Stimulated activated CD4-positive, alpha-beta T cell treated with anti-CD3 and anti-CD28 coated beads, Interleukin-2, amount 100 ng/mL, for 4 hours (primary cell): Measurements from ENCODE around the gene NACC2.
A peak's percentile ranks its signal among the peaks of the same experiment; 100 is the strongest.
"Not testable (repeated sequence)": the region's sequence is repeated elsewhere in the genome, so short reads cannot be mapped to it uniquely, and the experiment has no call there.

Experiments used
- DNase-seq: peaks from one replicate; pipeline ENCODE4 v3.0.0-alpha.2; 2020; ENCODE audit warnings: low read depth

The NACC2 gene

DNA sequence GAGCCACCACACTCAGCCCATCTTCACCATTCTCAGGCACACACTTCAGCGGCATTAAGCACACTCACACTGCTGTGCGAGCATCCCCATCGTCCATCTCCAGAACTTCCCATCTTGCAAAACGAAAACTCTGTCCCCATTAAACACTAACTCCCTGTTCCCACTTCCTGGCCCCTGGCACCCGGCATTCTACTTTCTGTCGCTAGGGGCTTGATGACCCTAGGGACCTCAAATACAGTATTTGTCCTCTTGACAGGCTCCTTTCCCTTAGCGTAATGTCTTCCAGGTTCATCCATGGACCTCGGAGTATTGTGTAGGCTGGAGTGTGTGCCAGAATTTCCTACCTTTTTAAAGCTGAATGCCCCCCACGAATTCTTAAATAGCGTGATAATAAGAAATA, 119.3 kb downstream of the NACC2 start:
- DNase-seq: no peak

DNA sequence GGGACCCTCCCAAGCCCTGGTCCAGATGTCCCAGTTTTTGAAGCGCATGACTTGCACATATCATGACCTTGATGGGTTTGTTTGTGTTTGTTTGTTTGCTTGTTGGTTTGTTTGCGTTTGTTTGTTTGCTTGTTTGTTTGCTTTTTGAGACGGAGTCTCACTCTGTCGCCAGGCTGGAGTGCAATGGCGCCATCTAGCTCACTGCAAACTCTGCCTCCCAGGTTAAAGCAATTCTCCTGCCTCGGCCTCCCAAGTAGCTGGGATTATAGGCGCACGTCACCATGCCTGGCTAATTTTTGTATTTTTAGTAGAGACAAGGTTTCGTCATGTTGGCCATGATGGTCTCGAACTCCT, 120.9 kb downstream of the NACC2 start:
- no peak for DNase-seq

DNA sequence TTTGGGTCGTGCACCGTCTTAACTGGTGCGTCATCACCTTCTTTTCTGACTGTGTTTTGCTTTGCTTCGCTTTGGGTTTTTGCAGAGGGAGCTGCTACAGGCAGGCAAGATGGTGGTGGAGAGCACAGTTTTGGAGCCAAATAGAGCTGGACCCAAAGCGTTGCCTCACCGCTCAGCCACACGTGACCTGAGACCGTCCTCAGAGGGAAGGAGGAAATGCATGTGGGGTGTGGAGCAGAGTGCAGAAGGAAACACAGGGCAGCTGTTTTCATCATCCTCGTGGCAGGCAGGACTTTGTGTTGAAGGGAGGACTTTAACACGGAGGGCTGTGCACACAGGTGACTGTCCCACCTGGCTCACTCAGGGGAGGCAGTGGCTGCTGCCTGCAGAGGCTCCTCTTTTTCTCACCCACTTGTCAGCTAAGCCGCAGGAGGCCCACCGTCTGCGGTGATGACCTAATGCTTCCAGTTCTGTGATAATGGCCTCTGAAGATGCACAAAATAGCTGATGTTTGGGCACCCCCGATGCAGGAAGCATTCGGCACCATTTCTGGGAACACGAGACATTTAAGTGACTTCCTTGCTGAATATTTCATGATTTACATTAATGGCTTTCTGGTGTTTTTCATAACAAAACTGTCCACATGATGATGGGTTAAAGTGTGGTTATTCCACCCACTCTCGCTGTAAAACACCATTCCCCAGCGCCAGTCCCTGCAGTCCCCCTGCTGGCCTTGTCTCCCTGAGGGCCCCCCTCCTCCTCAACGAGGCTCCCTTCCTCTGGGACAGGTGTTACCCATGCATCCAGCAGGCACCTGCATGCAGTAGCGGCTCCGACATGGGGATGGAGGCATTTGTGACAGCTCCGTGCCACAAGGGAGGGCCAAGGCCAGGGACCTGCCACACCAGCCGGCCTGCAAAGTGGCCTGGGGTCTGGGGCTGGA, 121.5 kb downstream of the NACC2 start:
- DNase-seq: no peak

DNA sequence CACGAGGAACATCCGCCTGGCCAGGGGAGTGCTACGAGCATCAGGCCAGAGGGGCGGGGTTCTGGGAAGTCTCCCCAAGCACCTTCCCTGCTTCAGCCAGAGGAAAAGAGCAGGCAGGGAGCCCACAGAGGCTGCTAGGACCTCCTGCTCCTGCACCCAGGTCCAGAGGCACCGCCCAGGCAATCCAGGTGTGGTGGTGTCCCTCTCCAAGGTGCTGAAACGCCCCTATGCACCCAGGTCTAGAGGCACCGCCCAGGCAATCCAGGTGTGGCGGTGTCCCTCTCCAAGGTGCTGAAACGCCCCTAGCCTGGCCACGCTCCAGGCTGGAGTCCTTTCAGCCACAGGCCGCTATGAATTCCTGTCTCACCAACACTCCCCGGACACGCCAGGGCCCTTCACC, 123.2 kb downstream of the NACC2 start:
- DNase-seq: no peak

DNA sequence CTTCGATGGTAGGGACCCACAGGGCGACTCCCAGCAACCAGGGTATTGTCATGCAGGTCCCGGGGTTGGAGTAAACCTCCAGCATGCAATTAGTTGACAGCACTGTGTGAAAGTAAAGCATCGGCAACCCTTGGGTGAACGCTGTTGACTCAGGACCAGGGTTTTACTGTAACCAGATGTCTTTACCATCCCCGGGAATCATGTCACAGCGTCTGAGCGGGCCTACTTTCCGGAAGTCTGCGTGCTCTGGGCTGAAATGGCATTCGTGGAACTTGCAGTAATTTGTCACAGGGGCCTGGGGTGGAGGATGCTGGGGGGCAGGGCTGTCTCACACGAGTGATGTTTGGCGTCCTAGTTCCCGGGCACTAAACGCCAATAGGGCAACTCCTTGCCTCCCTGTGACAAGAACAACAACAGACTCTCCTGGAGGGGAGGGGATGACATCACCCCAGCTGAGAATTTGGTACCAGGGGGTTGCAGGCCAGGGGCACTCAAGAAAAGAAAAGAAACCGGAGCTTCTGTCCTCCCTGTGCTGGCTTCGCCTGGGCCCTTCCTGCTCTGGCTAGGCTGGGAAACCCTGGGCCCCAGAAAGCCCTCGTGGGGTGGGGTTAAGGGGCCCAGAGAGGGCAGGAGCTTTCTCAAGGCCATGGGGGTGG, 123.8 kb downstream of the NACC2 start:
- DNase-seq: no peak

DNA sequence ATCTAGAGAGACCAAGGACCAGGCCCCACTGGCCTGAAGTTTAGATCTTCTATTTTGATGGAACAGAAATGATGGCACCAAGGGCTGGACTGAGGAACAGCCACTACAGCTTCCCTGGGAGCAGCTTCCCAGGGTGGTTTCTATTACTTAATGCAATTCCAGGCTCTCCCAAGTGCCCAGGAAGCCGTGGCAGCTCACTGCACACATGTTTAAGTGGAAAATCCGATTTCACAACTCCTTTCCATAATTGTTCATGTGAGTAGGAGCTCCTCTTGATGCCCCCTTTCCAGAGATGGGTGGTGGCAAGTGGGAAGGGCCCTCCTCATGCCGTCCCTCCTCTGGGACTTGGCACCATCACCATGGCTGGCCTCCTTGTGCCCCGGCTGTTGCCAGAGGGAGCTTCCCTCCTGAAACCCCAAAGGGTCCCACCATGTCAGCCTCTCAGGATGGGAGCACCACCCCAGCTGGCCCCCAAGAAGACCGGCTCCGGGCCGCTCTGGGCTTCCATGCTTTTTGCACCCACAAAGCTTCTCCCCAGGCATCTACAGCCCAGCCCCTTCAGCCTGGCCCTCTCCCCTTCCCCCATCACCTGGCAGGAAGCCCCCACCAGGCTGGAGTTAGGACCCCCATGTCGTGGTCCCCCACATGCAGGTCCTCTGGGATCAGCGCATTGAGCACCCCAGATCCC, 124.8 kb downstream of the NACC2 start:
- DNase-seq: no peak

DNA sequence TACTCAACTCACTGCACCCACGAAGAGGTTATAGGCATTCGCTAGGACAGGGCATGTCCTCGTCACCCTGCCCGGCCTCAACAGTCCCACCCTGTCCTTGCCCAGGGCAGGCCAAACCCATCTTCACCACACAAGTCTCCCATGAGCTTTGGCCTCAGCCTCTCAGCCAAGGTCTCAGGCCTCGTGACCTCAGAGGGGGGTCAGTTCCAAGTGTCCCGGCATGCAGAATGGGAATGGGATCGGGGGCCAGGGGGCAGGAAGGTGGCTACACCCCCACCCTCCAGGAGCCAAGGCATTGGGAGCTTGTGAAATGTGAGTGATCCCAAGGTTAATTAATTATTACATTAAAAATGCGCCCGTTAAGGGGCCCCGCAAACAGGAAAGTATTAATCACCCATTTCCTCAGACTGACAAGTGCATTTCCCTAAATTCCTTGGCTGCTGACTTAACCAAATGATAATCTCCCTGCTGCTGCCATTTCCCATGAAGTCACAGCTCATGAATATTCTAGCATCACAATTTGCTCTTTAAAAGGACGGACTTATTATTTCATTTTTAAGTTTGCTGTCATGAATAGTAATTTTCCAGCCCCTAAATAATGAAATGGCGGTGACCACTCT, 125.9 kb downstream of the NACC2 start:
- DNase-seq: no peak

DNA sequence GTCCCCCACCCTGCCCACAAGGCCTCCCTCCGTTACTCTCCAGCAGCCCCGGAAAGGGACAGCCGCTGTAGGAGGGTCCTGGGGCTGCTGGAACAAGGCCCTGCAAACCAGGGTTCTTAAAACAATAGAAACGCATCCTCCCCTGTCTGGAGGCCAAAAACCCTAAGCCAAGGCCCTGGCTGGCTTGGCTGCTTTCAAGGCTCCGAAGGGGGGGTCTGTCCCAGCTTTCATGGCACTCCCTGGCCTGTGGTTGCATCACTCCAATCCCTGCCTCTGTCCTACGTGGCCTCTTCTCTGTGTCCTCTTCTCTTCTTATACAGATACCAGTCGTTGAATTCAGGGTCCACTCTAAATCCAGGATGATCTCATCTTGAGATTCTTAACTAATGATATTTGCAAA, 126.5 kb downstream of the NACC2 start:
- no peak for DNase-seq

DNA sequence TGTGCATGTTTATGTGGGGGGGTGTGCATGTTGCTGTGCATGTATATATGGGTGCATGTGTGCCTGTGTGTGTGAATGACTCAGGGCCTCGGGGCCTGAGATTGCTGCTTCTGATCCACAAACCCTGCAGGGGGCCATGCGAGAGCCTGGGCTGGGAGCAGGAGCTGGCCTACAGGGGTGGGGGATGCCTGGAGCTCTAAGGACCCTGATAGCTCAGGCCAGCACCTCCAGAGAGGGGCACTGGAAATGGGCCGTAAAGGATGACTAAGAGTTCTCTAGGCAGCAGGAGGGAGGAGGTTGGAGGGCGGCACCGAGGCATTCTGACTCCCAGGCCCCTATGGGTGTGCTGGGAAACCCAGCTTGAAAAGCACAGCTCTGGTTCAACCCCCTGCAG, 127.0 kb downstream of the NACC2 start:
- DNase-seq: no peak

DNA sequence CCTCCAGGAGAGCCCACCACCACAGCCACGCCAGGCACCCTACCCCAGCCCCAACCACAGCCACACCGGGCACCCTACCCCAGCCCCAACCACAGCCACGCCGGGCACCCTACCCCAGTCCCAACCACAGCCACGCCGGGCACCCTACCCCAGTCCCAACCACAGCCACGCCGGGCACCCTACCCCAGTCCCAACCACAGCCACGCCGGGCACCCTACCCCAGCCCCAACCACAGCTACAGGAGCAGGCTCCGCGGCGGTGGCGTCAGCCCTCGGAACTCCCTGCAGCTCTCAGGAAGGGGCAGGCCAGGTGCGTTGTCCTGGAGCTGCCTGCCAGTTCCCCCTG, 128.2 kb downstream of the NACC2 start:
- DNase-seq: not testable (repeated sequence)

DNA sequence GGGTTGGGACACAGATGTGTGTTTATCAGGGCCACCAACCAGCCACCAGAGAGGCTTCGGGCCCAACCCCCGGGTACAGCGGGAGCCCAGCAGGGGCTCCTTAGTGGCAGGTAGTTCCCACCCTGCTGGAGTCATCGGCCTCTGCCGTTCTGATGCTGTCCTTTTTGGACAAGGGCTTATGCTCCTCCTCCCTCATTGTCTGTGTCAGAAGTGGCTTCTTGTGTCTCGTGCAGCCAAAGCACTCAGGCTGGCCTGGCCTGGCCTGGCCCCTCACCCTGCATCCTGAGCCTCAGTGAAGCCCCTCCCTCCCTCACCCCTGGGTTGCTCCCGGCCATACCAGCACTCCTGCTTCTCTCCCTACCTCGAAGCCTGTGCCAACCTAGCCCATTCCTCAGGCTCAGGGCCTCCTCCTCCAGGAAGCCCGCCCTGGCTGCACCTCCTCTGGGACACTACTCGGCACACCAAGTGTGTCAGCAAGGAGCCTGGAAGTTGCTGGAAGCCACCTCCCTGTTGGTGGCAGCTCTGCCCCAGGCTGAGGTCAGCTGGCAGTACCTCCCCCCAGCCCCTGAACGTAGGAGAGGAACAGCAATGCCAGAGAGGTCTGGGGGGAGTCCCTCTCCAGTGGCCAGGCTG, 129.8 kb downstream of the NACC2 start:
- no peak for DNase-seq

DNA sequence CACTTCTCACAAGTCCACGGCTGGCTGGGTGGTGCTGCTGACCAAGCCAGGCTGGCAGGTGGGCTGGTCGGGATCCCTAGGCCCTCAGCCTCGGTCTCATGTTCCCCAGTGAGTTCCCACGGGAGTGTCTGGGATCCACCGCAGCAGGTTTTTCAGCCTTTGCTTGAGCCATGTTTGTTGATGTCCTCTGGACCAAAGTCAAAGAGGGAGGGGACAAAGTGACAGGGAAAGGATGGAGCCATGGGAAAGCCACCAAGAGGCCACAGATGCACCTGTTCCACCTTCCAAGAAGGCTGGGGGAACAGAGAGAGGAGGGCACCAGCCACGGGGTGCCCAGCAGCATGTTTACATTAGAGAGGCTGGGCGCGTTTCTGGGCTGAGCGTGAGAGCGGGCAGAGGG, 131.2 kb downstream of the NACC2 start:
- DNase-seq: no peak

DNA sequence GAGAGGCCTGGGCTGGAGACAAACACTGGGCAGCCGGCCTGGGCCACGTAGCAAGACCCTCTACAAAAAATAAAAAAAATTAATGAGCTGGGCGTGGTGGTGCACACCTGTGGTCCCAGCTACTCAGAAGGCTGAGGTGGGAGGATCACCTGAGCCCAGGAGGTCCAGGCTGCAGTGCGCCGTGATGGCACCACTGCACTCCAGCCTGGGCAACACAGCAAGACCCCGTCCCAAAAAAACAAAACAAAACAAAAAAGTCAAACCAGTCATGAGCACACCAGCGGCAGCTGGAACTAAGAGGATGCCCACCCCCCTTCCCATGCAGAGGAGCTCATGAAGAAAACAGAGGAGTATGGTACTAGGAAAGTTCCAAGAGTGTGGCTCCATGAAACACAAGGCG, 131.8 kb downstream of the NACC2 start:
- no peak for DNase-seq

DNA sequence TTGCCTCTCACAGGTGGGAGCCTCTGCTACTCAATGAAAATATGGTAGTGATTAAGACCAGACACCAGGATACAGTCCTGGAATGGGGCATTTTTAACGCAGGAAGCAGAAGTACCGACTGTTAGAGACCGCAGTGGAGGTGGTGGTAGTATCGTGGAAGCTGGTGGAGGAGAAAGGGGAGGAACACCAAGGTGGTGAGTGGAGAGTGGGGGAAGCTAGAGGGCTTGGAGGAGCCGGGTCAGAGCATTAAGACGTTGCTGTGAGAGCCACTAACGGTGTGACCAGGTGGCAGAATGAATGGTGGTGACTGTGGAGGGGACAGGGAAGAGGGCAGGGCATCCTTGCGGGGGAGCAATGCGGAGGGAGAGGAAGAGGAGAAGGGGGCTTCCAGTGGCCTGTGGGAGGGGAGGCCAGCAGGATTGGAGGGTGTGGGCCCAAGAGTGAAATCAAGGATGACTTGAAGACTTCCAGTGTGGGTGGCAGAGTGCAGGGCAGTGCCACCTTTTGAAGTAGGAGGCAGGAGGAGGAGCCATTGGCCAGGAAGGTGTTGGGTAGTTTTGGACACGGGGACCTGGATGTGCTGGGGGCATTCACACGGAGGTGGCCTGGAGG, 132.3 kb downstream of the NACC2 start:
- DNase-seq: no peak

DNA sequence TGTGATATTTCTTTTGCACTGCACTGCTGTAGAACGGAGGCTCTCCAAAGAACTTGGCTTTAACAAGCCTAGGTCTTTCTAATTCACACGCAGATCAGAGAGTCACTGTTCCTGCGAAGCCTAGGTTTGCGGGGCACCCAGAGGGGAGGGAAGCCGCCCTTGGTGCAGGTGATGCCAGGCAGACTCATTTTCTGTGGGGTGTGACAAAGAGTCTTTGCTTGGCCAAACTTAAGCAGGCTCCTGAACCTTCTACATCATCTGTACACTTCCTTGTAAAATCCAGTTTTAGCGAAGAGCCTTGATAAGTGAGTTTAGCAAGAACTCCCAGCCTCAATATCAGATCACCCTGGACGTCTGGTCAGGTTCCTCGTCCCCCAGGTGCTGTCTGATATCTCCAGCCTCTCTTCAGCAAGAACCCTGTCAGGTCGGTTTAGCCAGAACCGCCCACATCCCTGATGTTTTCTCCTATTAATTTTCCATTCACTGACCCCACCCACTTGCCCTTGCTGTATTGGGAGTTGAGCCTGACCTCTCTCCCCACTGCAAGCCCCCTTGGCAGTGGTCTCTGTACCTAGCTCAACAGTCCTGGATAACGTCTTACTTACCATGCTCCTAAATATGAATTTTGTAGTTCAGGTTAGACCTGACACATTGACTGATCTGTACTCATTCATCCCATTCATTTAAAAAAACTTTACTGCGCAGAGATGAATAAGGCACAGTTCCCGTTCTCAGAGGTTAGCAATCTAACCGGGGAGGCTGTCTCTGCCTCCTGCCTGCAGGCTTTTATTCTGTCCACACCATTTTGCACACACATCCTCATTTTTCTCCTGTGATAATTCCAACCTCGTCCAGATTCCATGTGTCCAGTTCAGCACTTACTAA, 133.0 kb downstream of the NACC2 start:
- no peak for DNase-seq

DNA sequence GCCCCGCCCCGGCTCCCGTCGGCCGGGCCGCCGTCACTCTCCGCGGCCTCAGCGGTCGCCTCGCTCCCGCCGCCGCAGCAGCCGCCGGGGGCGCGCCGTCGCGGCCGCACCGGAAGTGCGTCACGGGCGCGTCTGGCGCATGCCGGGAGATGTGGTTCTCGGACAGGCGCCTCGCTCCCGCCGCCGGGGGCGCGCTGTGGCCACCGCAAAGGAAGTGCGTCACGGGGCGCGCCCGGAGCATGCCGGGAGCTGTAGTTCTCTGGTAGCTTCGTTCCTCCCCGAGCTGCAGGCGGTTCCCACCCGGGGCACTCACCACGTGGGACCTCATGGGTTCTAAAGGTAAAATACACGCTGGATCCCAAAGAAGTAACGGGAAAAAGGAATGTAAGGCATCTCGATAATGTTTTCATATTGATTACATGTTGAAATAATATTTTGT, 133.8 kb downstream of the NACC2 start, which contains the start of gene UBAC1:
TSS of gene UBAC1 (minus strand) at position 97 of the 439 bp plus-strand sequence. CDS start 211 bp downstream, outside the sequence.
- DNase-seq: peak; percentile 92

DNA sequence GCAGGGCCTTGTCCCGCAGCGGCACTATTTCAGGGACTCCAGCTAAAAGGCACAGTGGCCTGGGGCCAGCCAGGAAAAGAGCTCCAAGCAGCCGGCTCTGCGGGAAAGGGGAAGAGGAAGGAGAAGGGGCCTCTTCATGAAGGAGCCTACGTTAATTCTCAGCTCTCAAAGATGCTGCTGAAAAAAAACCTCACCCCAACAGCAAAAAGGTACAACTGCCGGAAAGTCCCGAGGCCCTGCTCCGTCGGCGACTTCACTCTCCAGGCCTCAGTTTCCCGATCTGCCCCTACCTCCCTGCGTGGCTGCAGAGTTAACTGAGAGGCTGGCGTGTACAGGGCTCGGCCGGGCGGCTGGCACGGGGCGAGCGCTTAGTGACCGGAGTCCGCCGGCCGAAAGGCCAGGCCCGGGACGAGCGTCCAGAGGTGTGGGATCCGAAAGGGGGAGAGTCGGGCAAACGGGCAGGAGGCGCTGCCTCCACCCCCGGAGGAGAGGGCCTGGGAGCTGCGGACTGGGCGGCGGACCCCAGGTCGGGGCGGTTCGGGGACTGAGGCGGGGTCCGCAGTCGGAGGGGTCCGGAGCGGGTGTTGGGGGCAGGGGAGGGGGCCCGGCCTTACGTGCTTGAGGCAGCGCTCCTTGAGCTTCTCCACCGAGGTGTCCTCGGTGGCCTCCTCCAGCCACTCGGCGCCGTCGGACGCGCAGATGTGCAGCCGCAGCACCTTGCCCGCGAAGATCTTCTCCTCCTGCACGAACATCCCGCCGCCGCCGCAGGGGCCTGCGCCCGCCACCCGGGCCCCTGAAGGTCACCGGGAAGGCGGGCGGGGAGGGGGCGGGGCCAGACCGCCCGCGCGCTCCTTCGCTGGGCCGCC, 134.4 kb downstream of the NACC2 start:
- no peak for DNase-seq

DNA sequence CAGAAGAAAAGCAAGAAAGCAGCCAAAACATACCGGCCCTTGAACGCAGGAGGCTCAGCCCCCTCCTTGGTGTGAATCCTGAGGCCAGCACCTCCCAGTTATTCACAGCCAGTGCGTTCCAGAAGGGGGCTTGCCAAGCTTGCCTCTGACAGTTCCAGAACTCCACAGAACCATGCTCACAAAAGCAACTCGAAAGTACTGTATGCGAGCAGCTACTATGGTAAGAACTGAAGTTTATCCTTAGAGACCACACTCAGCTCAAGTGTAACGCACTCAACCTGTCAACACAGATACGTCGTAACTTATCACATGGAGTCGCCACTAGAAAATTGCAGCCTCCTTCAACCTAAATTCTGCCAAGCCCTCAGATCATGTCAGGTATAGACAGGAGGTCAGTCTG, 135.3 kb downstream of the NACC2 start:
- DNase-seq: no peak

DNA sequence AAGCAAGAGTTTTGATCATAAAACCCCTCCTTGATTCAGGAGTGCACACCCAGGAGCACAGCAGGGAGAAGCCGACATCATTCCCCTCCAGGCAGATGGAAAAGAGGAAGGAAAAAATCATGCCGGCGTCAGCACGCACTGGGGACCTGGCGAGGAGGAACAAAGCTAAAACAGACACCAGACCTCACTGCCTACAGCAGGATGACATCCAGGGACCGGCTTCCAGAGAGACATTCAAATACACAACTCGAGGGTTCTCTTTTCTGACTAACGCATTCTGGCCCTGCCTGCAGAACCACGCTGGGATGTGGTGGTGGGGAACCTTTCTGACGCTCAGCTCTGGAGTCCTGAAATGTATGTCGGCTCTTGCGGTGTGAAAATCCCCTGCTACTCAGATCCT, 136.6 kb downstream of the NACC2 start:
- DNase-seq: no peak

DNA sequence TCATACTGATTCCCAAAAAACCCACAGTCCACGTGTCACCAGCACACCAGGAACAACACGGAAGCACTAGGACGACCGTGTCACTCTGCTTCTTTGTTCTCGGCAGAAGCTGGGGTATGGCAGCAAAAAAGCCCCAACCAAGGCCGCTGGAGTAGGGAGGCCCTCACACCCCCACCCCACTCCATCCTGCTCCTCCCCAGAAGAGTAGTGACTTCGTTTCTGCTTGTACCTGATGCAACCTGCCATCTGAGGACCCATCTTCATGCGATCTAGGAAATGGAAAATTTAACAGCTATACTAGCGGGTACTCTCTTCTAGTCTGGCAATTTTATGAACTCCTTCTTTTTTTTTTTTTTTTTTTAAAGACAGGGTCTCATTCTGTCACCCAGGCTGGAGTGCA, 137.7 kb downstream of the NACC2 start:
- no peak for DNase-seq
